Activated T-cell treated with anti-CD3 and anti-CD28 coated beads for 48 hours (primary cell): ENCODE data around the gene NELFCD.
"Not testable (repeated sequence)": the region's sequence is repeated elsewhere in the genome, so short reads cannot be mapped to it uniquely, and the experiment has no call there.

Experiments used
- DNase-seq: peaks from one replicate; pipeline ENCODE4 v3.0.0-alpha.2; 2020; ENCODE audit warnings: low read depth

Gene NELFCD

DNA sequence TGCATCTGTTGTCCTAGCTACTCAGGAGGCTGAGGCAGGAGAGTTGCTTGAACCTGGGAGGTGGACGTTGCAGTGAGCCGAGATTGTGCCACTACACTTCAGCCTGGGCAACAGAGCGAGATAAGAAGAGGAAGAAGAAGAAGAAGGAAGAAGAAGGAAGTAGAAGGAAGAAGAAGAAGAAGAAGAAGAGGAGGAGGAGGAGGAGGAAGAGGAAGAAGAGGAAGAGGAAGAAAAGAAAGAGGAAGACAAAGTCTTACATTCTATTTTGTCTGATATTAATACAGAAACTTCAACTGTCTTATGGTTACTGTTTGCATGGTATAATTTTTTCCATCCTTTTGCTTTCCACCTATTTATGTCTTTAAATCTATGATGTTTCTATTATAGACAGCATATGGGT, 7.2 kb upstream of the NELFCD start:
- no peak for DNase-seq

DNA sequence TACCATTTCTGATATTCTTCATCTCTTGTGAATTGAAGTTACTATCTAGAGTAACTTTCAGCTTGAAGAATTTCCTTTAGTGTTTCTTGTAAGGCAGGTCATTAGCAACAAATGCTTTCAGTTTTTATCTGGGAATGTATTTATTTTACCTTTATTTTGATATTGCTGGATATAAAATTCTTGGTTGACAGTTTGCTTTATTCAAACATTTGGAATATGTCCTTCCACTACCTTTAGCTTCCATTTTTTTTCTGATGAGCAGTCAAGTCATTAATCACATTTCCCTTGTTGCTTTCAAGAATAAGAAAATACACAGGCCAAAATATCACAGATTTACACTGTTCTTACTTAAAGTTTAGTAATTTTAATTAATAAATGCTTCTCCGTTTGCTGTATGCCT, 5.7 kb upstream of the NELFCD start:
- no peak for DNase-seq

DNA sequence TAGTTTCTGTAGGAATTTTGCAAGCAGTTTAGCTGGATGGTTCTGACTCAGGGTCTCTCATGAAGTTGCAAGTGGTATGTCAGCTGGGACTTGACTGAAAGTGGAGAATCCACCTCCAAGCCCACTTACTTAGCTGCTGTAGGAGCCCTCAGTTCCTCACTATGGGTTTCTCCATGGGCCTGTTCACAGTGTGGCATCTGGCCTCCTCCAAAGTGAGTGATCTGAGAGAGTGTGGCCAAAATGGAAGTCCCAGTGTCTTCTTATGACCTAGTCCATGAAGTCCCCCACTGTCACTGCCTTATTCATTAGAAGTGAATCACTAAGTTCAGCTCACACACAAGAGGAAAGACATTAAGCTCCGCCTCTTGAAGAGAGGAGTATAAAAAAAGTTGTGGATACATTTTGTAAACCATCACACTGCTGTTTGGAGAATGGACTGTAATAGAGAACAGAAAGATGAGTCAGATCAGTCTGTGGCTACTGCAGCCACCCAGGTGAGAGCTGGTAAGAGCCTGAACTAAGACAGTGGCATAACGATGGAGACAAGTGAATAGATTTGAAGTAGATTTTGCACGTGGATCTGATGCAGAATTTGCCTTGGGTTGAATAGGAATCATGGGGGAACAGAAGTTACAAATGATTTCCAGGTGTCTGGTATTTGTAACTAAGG, 4.9 kb upstream of the NELFCD start:
- no peak for DNase-seq

- DNase-seq, result no peak
Measured at GRCh38 chr20:58978351-58979190, 2.5 kb upstream of the NELFCD start.

GRCh38 chr20:58981628-58982364, 740 bp downstream of the NELFCD start:
- DNase-seq, result no peak

- no peak for DNase-seq
Measured at GRCh38 chr20:58982406-58983114, 1.5 kb downstream of the NELFCD start.

DNA sequence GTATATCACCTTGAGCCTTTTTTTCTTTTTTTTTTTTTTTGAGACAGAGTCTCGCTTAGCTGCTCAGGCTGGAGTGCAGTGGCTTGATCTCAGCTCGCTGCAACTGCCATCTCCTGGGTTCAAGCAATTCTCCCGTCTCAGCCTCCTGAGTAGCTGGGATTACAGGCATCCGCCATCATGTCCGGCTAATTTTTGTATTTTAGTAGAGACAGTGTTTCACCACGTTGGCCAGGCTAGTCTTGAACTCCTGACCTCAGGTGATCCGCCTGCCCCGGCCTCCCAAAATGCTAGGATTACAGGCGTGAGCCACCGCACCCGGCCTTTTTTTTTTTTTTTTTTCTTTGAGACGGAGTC, 2.0 kb downstream of the NELFCD start:
- DNase-seq, result not testable (repeated sequence)

DNA sequence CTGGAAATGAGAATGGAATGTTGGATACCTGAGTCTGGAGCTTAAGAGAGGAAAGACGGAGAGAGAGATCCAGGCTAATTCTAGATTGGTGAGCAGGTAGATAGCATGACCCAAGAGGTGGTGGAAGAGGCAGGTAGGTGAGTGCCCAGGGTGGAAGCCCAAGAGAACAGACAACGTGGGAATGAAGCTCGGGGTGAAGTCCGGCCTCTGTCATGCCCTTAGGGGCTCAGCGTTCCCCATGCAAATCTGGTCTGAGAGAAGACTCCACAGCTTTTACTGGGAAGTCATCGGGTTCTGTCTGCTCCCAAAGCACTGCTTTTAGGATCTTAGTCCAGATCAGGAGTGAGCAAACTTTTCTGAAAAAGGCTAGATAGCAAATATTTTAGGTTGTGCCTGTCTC, 3.6 kb downstream of the NELFCD start:
- no peak for DNase-seq

DNA sequence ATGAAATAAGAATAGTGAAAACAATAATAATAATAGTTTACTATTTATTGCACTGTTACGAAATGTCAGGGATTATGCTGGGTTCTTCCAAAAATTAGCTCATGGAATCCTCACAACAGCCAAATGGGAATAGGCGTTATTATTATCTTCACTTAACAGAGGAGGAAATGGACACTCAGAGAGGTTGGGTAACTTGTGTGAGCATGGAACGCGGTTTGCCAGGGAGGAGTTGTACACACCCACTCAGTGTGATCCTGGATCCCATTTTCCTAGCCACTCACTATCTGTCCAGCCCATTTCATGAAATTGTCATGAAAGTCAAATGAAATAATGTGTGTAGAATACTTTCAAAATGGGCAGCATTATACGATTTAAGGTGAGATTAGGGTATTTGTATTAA, 4.6 kb downstream of the NELFCD start:
- DNase-seq, result no peak

DNA sequence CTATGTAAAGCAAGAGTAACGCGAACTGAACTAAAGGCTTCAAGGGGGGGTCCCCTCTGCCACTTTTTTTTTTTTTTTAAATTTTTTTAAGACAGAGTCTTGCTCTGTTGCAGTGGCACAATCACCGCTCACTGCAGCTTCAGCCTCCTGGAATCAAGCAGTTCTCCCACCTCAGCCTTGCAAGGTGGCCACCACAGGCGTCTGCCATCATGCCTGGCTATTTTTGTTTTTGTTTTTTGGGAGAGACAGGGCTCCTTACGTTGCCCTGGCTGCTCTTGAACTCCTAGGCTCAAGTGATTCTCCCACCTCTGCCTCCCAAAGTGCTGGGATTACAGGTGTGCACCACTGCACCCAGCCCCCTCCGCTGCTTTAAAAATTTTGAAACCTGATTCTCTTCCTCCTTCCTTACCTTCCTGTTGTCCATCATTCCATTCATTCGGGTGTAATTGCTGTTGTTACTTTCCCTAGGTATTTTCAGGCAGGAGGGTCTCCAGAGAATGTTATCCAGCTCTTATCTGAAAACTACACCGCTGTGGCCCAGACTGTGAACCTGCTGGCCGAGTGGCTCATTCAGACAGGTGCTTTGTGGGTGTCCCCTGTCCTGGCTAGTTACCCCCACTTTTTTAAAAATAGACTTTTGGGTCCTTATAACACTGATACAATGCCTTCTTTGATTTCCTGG, 5.4 kb downstream of the NELFCD start:
- DNase-seq, result no peak

GRCh38 chr20:58986968-58987517, 6.0 kb downstream of the NELFCD start:
- DNase-seq, result no peak

DNA sequence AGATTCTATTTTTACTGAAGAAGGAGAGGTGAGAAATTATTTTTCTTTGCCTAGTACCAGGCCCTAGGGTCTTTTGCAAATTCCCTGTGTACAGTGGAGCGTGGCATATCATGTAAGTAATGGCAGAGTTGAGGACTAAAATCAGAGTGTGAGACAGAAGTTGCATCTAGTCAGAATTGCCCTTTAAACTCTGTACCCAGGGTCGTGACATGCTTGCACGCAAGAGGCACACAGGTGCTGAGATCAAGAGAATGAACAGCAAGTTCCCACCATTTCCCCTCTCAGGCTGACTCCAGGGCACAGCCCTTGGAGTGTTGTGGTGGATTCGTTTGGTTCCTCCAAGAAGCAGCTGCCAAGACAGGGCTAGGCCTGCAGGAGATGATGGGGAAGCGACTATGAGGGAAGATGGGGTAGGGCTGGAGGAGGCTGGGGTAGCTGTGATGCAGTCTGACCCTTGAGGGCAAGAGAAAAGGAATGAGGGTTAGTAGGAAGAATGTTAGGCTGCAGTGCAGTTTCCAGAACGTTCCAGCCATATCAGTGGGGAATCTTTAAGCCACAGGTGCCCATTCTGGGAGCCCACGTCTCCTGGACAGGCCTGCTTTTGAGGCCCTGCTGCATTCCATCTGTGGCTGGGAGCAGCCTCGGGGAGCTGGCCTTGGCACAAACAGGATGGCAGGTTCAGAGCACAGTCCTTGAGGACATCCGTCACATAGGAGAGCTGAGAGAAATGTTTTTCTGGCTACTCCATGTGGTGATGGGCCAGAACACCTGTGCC, 6.9 kb downstream of the NELFCD start:
- no peak for DNase-seq

DNA sequence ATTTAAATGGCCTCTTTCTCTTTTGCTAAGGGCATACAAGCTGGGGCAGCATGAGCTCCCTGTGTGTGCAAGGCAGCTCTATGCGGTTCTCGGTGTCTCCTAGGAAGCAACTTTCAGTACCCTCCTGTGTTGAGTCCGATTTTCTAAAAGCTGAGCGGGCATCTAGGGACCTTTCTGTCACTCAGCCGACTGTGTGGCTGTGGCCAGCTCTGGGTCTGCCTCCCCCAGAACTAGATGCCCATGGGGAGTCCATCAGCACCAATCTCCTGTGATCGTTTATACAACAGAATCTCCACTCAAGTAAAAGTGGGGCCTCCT, 7.5 kb downstream of the NELFCD start:
- no peak for DNase-seq

- DNase-seq, result no peak
Measured at GRCh38 chr20:58989196-58989595, 8.1 kb downstream of the NELFCD start.

- no peak for DNase-seq
Measured at GRCh38 chr20:58990651-58991445, 9.8 kb downstream of the NELFCD start.

- no peak for DNase-seq
Measured at GRCh38 chr20:58991715-58992114, 10.7 kb downstream of the NELFCD start.

DNA sequence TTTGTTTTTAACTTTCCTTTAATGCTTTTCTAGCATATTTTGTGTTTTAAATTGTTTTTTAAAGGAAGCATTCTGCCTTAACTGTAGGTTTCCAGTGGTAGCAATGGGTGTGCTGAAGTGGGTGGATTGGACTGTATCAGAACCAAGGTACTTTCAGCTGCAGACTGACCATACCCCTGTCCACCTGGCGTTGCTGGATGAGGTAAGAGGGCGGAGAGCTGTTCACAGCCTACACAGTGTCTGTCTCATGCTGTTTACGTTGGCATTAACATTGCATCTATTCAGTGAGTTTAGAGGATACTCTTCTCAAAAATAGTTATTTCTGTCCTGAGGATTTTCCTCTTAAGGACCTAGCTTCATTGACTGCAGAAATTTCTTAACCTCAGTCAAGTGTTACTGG, 11.9 kb downstream of the NELFCD start:
- no peak for DNase-seq

GRCh38 chr20:58993332-58994248, 12.5 kb downstream of the NELFCD start:
- DNase-seq, result no peak
